Vagina (tissue), 2 donors: ENCODE results near the gene LAMB1. TPM values are rescaled to one million over a fixed set of nuclear protein-coding genes. Genes with fewer than 3 reads are reported as not detected.

Experiments
- DNase-seq, 2 donors: peaks; one replicate each; pipeline ENCODE4 v3.0.0-alpha.2; 2017; ENCODE audit errors: extremely low spot score in 2 of 2
- H3K27ac ChIP-seq: fragments of 200-600 bp; sonication (generic); one replicate; pipeline ENCODE4 v1.5.1; 2019
- H3K27me3 ChIP-seq: fragments of 200-600 bp; sonication (generic); one replicate; pipeline ENCODE4 v1.5.1; 2019
- H3K36me3 ChIP-seq, 2 donors: fragments of 200-600 bp; sonication (generic); one replicate each; pipeline ENCODE4 v1.5.1; 2017 to 2019
- H3K4me1 ChIP-seq: fragments of 200-600 bp; sonication (generic); one replicate; pipeline ENCODE4 v1.5.1; 2019
- H3K4me3 ChIP-seq, 2 donors: fragments of 200-600 bp; sonication (generic); 1 replicate in 1 of 2; 2 replicates in 1 of 2; pipeline ENCODE4 v1.5.1; 2016 to 2019
- H3K9me3 ChIP-seq: fragments of 200-600 bp; sonication (generic); one replicate; pipeline ENCODE4 v1.5.1; 2019
- CTCF ChIP-seq, 3 experiments: fragments of 450-650 bp in 2 of 3; fragments of 200-600 bp in 1 of 3; sonication (generic) in 1 of 3; IDR thresholded peaks; one replicate each; pipeline ENCODE4 v1.5.1; 2017 to 2019; ENCODE audit warnings: antibody characterized with exemption in 3 of 3, mild to moderate bottlenecking in 2 of 3, moderate library complexity in 2 of 3
- POLR2A ChIP-seq, 2 donors: fragments of 450-650 bp; IDR thresholded peaks; one replicate each; pipeline ENCODE4 v1.6.1; 2017; ENCODE audit warnings: antibody characterized with exemption in 2 of 2, mild to moderate bottlenecking in 2 of 2, moderate library complexity in 2 of 2
- POLR2AphosphoS5 ChIP-seq, 2 donors: sonication (generic); formaldehyde crosslinking; IDR thresholded peaks; one replicate each; pipeline ENCODE4 v1.9.0; 2017; ENCODE audit warnings: antibody characterized with exemption in 2 of 2, mild to moderate bottlenecking in 2 of 2, low read depth in 1 of 2; ENCODE audit not compliant: insufficient read depth in 1 of 2
- intact Hi-C: fragments of 100-400 bp; cut with DNase I; formaldehyde crosslinking; loops from one replicate; pipeline ENCODE4 v1.15.1; 2023
- total RNA-seq: library from RNA; depleted of rRNA; stranded (reverse); fragments of >200 nt; gene quantifications from one replicate; pipeline ENCODE4 v1.2.3, GENCODE V29; 2016

Gene LAMB1
- total RNA-seq, 1 donor from 2014 or later = 152 TPM

- DNase-seq = no peak
- H3K36me3 ChIP-seq = no peaks in the 10 kb centered on the region
- no peak for TF ChIP-seq CTCF (IDR thresholded peaks at IDR 0.05)
- no peak for TF ChIP-seq POLR2AphosphoS5 (IDR thresholded peaks at IDR 0.05; ENCODE audit: insufficient read depth in 1 of 2, low read depth in 1 of 2)
- TF ChIP-seq POLR2A (IDR thresholded peaks at IDR 0.05) = no peak
- no peaks in the 10 kb centered on the region for H3K9me3 ChIP-seq
- intact Hi-C loops = no loop called here
- no peaks in the 10 kb centered on the region for H3K27me3 ChIP-seq
- H3K4me1 ChIP-seq = no peaks in the 10 kb centered on the region
- no peak overlapping the region for H3K27ac ChIP-seq
- no peak overlapping the region for H3K4me3 ChIP-seq
These were observed 12.8 kb upstream of the LAMB1 start for GRCh38 chr7:108015740-108016139.

DNA sequence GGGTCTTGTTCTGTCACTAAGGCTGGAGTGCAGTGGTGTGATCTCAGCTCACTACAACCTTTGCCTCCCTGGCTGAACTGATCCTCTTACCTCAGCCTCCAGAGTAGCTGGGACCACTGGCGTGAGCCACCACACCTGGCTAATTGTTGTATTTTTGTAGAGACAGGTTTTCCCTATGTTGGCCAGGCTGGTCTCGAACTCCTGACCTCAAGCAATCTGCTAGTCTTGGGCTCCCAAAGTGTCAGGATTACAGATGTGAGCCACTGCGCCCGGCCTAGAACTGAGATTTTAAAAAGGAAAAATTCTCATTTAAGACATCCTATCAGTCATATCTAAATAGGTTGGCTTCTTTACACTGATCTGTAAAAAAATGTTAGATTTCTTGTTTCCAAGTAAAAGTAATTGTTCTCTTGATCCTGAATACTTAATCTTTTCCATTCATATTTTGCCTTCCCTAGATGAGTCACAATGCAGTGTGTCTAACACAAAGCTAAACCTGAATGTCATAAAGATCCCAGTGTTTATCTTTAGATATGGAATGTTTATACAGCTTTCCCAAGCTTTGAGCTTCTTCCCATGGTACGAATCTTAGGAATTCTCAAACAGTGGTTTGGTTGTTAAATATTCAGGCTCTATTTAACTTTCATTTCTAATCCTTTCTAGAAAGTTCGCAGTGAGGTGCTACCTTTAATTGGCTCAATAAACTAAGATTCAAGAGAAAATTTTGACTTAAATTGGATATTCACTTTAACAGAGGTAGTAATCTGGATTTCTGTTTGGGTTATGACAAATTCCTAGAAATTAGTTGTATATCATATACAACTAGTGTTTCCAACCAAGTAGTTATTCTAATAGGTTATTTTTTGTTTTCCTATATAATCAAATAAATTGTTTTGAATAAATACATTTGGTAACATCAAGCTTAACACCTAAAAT lies 12.1 kb upstream of the LAMB1 start:
- DNase-seq = no peak
- Histone ChIP-seq H3K4me1 (no peaks in the 10 kb centered on the region), H3K27ac (no peak overlapping the region), H3K4me3 (no peak overlapping the region), H3K9me3 (no peaks in the 10 kb centered on the region), H3K27me3 (no peaks in the 10 kb centered on the region), H3K36me3 (no peaks in the 10 kb centered on the region)
- TF ChIP-seq CTCF (IDR thresholded peaks at IDR 0.05) (no peak), POLR2AphosphoS5 (IDR thresholded peaks at IDR 0.05; ENCODE audit: insufficient read depth in 1 of 2, low read depth in 1 of 2) (no peak), POLR2A (IDR thresholded peaks at IDR 0.05) (no peak)
- intact Hi-C loops = no loop called here

GRCh38 chr7:108014215-108014614 lies 11.3 kb upstream of the LAMB1 start:
- no peak overlapping the region for H3K4me3 ChIP-seq
- no peak for DNase-seq
- intact Hi-C loops = no loop called here
- no peaks in the 10 kb centered on the region for H3K4me1 ChIP-seq
- no peaks in the 10 kb centered on the region for H3K36me3 ChIP-seq
- no peaks in the 10 kb centered on the region for H3K9me3 ChIP-seq
- H3K27ac ChIP-seq = no peak overlapping the region
- H3K27me3 ChIP-seq = no peaks in the 10 kb centered on the region
- TF ChIP-seq POLR2AphosphoS5 (IDR thresholded peaks at IDR 0.05; ENCODE audit: insufficient read depth in 1 of 2, low read depth in 1 of 2) (no peak), CTCF (IDR thresholded peaks at IDR 0.05) (no peak), POLR2A (IDR thresholded peaks at IDR 0.05) (no peak)

GRCh38 chr7:108012499-108013430 lies 9.8 kb upstream of the LAMB1 start:
- no peaks in the 10 kb centered on the region for H3K9me3 ChIP-seq
- TF ChIP-seq POLR2AphosphoS5 (IDR thresholded peaks at IDR 0.05; ENCODE audit: insufficient read depth in 1 of 2, low read depth in 1 of 2) (no peak), CTCF (IDR thresholded peaks at IDR 0.05) (no peak), POLR2A (IDR thresholded peaks at IDR 0.05) (no peak)
- no peaks in the 10 kb centered on the region for H3K36me3 ChIP-seq
- H3K27me3 ChIP-seq = no peaks in the 10 kb centered on the region
- H3K4me1 ChIP-seq = no peaks in the 10 kb centered on the region
- no peak overlapping the region for H3K27ac ChIP-seq
- no peak overlapping the region for H3K4me3 ChIP-seq
- intact Hi-C loops = no loop called here
- DNase-seq = no peak
